Breast epithelium (tissue), 4 donors: ENCODE measurements around the gene CABP4. TPM values are rescaled to one million over a fixed set of nuclear protein-coding genes. Genes with fewer than 3 reads are reported as not detected.
"Not testable (repeated sequence)": the region's sequence is repeated elsewhere in the genome, so short reads cannot be mapped to it uniquely, and the experiment has no call there.

Experiments used
- DNase-seq, 2 donors: peaks; one replicate each; pipeline ENCODE4 v3.0.0-alpha.2; 2019; ENCODE audit warnings: low spot score in 2 of 2
- H3K27ac ChIP-seq, 2 donors: fragments of 200-600 bp; sonication (generic) in 1 of 2; one replicate each; pipeline ENCODE4 v1.5.1; 2016 to 2019; ENCODE audit warnings: mild to moderate bottlenecking in 1 of 2
- H3K27me3 ChIP-seq, 2 donors: fragments of 200-600 bp; sonication (generic) in 1 of 2; one replicate each; pipeline versions ENCODE4 v1.5.1 to v1.6.0; 2017 to 2019; ENCODE audit warnings: control low read depth in 1 of 2, mild to moderate bottlenecking in 1 of 2
- H3K36me3 ChIP-seq: fragments of 200-600 bp; one replicate; pipeline ENCODE4 v1.5.1; 2019
- H3K4me1 ChIP-seq, 2 donors: fragments of 200-600 bp; sonication (generic); one replicate each; pipeline ENCODE4 v1.5.1; 2016 to 2019; ENCODE audit warnings: control low read depth in 1 of 2
- H3K4me3 ChIP-seq, 3 donors: fragments of 200-600 bp; sonication (generic); 1 replicate in 2 of 3; 2 replicates in 1 of 3; pipeline ENCODE4 v1.5.1; 2016 to 2019; ENCODE audit warnings: mild to moderate bottlenecking in 3 of 3, moderate library complexity in 2 of 3
- H3K9me3 ChIP-seq, 2 donors: fragments of 200-600 bp; sonication (generic) in 1 of 2; one replicate each; pipeline ENCODE4 v1.5.1; 2016 to 2019; ENCODE audit warnings: control low read depth in 1 of 2
- CTCF ChIP-seq, 3 donors: fragments of 450-650 bp; IDR thresholded peaks; one replicate each; pipeline ENCODE4 v1.5.1; 2016 to 2017; ENCODE audit warnings: antibody characterized with exemption in 3 of 3, mild to moderate bottlenecking in 3 of 3, moderate library complexity in 3 of 3
- POLR2A ChIP-seq: fragments of 450-650 bp; IDR thresholded peaks from one replicate; pipeline ENCODE4 v1.6.1; 2016; ENCODE audit warnings: antibody characterized with exemption, mild to moderate bottlenecking, moderate library complexity
- POLR2AphosphoS5 ChIP-seq, 3 donors: sonication (generic); formaldehyde crosslinking; IDR thresholded peaks; one replicate each; pipeline ENCODE4 v1.6.1; 2017; ENCODE audit warnings: antibody characterized with exemption in 3 of 3
- intact Hi-C: fragments of 100-400 bp; cut with DNase I; formaldehyde crosslinking; loops from one replicate; pipeline ENCODE4 v1.15.1; 2023; ENCODE audit warnings: low total_unique reads
- total RNA-seq, 3 donors: library from RNA; depleted of rRNA; stranded (reverse); fragments of >200 nt; gene quantifications; one replicate each; pipeline ENCODE4 v1.1.0, GENCODE V29; 2016

The CABP4 gene
- total RNA-seq, 3 donors from 2014 or later, result 3.5 to 10.7 (median 3.9) TPM

- intact Hi-C loops, result loop anchor here (2.0 kb wide), 1 partner anchor 38 kb away; no protein-coding TSS in a partner anchor
- no peak overlapping the region for H3K27ac ChIP-seq
- H3K36me3 ChIP-seq, result no peaks in the 10 kb centered on the region
- no peaks in the 10 kb centered on the region for H3K4me1 ChIP-seq
- TF ChIP-seq CTCF (IDR thresholded peaks at IDR 0.05) (no peak), POLR2A (no peak), POLR2AphosphoS5 (IDR thresholded peaks at IDR 0.05) (no peak)
- DNase-seq, result no peak
- H3K9me3 ChIP-seq, result no peaks in the 10 kb centered on the region
- H3K4me3 ChIP-seq, result no peak overlapping the region
- no peaks in the 10 kb centered on the region for H3K27me3 ChIP-seq
Observed at GRCh38 chr11:67472882-67473281, 17.7 kb downstream of the CABP4 start.

DNA sequence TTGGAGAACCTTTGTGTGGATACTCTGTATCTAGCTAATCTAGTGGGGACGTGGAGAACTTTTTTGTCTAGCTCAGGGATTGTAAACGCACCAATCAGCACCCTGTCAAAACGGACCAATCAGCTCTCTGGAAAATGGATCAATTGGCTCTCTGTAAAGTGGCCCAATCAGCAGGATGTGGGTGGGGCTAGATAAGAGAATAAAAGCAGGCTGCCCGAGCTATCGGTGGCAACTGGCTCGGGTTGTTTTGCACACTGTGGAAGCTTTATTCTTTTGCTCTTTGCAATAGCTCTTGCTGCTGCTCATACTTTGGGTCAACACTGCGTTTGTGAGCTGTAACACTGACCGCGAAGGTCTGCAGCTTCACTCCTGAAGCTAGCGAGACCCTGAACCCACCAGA is 21.5 kb downstream of the CABP4 start:
- DNase-seq, H3K4me1 ChIP-seq, H3K9me3 ChIP-seq, intact Hi-C loops, H3K27ac ChIP-seq, H3K36me3 ChIP-seq, H3K27me3 ChIP-seq, H3K4me3 ChIP-seq: not testable (repeated sequence)

GRCh38 chr11:67477344-67478050 is 22.3 kb downstream of the CABP4 start:
- H3K9me3 ChIP-seq, H3K27me3 ChIP-seq, H3K4me3 ChIP-seq, H3K4me1 ChIP-seq, H3K27ac ChIP-seq, H3K36me3 ChIP-seq, DNase-seq, intact Hi-C loops: not testable (repeated sequence)

DNA sequence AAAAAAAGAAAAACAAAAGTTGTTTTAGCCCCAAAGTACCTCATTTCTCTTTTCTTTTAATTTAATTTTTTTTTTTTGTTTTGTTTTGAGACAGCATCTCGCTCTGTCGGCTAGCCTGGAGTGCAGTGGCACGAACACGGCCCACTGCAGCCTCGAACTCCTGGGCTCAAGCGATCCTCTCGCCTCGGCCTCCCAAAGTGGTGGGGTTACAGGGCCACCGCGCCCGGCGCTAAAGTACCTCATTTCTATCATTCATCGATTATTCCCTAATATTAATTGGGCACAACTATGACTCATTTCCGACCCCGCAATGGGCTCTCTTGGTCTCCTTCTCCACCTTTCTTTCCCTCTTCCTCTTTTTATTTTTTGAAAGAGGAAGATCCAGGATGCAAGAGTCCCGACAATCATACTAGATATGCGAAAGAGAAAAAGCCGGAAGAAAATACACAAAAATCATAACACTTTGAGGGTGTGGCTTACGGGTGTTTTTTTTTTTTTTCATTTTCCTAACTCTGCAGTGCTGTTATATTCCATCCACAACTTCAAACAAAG is 27.2 kb downstream of the CABP4 start:
- Histone ChIP-seq H3K9me3 (no peaks in the 10 kb centered on the region), H3K36me3 (no peaks in the 10 kb centered on the region), H3K4me1 (peaks cover 0 to 7% of the 10 kb centered on the region in 2 donors), H3K27ac (peak overlapping the region; percentile 89 to 95), H3K4me3 (peak overlapping the region; percentile 50 to 89 (median 66)), H3K27me3 (no peaks in the 10 kb centered on the region)
- intact Hi-C loops, result no loop called here
- no peak for DNase-seq
- TF ChIP-seq CTCF (IDR thresholded peaks at IDR 0.05), result no peak
- TF ChIP-seq POLR2AphosphoS5 (IDR thresholded peaks at IDR 0.05), result no peak
- no peak for TF ChIP-seq POLR2A

DNA sequence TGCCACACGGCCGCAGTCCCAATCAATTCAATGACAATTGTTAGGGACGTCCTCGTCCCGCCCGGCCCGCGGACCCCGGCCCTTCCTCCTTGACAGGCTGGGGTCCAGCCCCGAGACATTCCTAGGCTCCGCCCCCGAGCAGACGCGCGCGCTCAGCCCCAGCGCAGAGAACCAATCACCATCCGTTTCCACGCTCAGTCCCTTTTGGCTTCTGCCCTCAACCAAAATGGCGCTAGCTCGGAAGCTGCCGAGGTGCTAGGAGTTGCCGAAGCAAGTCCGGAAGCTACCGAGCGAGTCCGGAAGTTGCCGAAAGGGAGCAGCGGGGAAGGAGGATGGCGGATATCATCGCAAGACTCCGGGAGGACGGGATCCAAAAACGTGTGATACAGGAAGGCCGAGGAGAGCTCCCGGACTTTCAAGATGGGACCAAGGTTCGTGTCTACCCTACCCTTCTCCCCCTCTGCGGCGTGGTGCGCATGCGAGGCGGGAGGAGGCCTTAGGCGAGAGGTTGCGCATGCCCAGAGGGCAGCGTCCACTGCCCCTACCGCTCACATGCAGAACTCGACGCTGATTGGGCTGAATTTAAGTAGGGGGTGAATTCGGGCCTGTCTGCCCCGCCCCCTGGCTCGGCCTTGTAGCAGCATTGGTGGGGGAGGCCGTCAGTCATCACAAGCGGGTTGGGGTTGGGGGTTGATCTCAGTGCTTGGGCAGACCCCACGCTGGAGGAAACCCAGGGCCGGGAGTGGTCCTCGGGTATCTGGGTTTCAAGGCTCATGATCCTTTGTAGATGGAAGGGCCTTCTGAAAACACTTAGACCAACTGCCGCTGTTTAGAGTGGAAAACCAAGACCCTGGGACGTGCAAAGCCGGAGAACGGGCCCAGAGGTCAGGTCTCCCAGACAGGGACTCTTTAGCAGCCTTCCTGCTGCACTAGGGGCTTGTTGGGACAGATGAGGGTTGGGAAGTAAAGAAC is 28.0 kb downstream of the CABP4 start, which contains the start of gene AIP:
TSS of gene AIP (plus strand) at position 200 of the 972 bp plus-strand sequence. CDS start at position 333, 133 bp downstream.
- peak; percentile 96 to 97 for DNase-seq
- intact Hi-C loops, result no loop called here
- Histone ChIP-seq H3K27ac (peak within 1 kb of the TSS; percentile 89 to 95), H3K36me3 (no peaks in the 10 kb centered on the region), H3K27me3 (no peaks in the 10 kb centered on the region), H3K9me3 (no peaks in the 10 kb centered on the region), H3K4me3 (peak within 1 kb of the TSS; percentile 50 to 89 (median 66)), H3K4me1 (peaks cover 0 to 7% of the 10 kb centered on the region in 2 donors)
- TF ChIP-seq POLR2AphosphoS5 (IDR thresholded peaks at IDR 0.05) (peak; percentile 80 to 88 (median 85)), POLR2A (peak; percentile 58), CTCF (IDR thresholded peaks at IDR 0.05) (peak; percentile 7 to 36 (median 30))
